ENCODE results near the gene GPR132.
A peak's percentile ranks its signal among the peaks of the same experiment; 100 is the strongest.

GPR132 gene

DNA sequence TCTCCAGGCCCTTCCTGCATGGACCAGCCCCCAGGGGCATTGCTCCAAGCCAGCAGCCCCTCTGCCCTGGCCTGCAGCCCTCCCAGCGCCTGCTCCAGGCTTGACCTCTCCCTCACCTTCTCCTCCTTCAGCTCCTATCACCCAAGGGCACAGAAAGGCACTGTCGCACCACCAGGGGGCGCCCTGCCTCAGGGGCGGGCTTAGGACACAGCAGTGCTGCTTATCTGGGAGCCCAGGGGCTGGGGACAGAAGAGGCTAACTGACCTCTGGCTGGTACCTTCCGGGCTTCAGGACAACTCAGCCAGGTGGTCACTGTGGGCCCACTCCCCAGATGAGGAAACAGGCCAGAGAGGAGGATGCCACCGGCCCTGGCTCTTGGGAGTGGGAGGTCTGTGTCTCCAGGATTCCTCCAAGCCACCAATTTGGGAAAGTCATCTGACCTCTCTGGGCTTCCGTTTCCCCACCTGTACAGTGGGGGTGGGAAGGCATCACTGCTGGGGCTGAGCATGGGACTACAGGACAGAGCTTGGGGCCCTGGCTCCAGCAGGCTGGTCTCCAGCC is 25.3 kb upstream of the GPR132 start:
- H3K27ac ChIP-seq = no peak overlapping the region; the same call in 1 of the 2 replicates
- no peak for TF ChIP-seq ZFX (IDR thresholded peaks at IDR 0.05)
- peak; percentile 99 for TF ChIP-seq CTCF (conservative IDR thresholded peaks at IDR 0.05)

DNA sequence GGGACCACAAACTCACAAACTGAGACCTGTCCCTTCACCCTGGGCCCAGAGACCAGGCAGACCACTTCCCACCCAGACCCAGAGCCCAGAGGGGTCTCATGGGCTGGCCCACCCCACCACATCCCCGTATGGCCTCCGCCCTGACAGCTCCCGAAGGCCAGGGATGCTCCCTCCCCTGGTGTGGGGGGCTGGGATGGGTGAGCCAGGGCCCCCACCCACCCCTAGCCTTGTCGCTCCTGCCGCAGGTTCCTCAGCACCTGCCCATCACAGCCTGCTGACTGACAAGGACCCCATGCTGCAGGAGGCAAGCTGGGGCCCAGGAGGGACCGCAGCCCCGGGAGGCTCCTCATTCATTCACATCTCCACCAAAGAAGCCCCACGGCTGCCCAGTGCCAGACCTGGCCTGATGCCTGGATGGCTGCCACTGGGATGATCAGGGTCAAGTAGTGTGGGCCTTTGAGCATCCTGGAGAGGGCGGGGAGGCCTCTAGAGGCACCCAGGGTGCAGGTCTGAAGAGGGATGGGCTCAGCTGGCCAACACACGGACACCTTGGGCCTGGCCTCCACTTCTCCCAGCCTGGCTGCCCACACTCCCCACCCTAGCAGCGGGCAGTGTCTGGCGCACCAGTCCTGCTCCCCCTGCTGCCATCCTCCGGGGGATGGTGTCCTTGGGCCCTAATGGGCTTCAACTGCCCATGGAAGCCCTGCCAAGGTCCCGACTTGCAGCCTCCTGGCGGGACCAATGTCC is 24.7 kb upstream of the GPR132 start:
- no peak overlapping the region for H3K27ac ChIP-seq
- TF ChIP-seq ZFX (IDR thresholded peaks at IDR 0.05) = no peak
- TF ChIP-seq CTCF (conservative IDR thresholded peaks at IDR 0.05) = 0 out of 2 replicates have a peak, but pooled peaks have one; percentile 24

DNA sequence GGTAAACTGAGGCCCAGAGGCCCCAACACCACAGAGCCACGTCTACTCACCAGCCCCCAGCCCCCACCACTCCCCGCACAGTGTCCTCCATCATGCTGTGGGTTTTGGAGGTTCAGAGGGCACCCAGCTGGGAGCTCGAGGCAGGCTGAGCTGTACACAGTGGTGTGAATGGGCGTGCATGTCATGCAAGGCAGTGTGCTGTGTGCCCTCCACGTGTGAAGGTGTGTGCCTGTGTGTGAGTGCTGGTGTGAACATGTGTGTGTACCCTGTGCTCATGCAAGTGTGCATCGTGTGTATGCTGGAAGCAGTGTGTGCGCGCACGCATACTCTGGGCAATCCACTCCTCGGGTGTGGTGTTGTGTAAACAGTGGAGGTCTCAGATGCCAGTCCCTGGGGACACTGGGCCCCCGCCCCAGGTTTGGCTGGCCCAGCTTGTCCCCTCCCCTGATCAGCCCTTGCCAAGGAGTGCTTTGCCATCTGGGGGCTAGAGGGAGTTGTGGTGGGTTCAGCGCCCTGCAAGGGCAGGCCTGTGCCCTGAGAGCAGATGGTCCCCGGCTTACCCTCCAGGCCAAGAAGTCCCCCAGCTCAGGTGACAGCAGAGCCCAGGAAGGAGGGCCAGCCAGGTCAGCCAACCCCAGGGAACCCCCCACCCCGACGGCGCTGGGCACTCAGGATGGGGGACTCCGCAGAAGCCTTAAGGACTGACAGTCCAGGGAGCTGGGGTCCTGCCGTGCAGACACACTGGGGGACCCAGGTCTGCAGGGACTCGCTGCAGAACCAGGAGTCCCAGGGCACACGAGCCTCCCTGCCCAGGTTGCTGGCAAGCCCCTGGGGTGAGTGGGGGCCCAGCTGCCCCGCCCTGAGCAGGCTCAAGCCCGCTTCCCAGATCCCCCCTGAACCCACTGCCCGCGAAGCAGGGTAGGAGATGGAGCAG is 23.8 kb upstream of the GPR132 start:
- H3K27ac ChIP-seq = no peak overlapping the region
- TF ChIP-seq CTCF (conservative IDR thresholded peaks at IDR 0.05) (no peak), ZFX (IDR thresholded peaks at IDR 0.05) (no peak)

DNA sequence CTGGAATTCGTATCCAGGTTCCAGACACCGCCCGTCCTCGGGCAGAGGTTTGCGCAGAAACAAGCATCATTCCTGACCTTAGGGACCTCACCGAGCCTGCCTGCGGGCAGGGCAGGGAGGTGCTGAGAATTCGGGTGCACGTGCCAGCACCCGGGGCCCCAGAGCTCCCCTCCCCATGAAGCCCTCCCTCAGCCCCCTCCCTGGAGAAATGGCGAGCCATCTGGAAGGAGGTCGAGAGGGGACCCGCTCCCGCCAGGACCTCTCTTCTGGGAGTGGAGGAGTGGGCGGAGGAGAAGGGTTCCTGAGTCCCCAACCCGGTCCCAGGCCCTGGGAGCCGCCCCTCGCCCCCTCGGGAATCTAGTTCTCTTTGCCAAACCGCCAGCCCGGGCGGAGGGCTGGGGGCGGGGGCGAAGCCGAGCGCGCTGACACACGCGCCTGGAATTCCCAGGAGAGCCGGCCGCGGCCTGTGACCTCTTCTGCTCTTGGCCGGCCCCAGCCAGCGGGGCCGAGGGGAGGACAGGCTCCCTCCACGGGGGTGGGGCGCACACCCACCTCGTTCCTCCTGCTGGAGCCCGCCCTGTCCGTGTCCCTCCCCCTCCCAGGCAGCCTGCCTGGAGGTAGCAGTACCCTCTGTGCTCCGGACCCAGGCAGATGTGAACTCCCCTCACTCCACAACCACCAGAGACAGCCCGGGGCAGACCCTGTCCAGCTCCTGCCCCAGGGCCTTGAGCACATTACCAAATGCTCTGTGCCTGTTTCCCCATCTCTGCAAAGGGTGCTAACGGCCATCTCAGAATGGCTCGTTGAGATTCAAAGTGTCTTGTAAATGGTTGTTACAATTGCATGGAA is 23.0 kb upstream of the GPR132 start:
- no peak overlapping the region for H3K27ac ChIP-seq
- TF ChIP-seq CTCF (conservative IDR thresholded peaks at IDR 0.05) = no peak
- TF ChIP-seq ZFX (IDR thresholded peaks at IDR 0.05) = no peak

GRCh38 chr14:105087308-105087962 is 22.2 kb upstream of the GPR132 start:
- H3K27ac ChIP-seq = no peak overlapping the region
- TF ChIP-seq CTCF (conservative IDR thresholded peaks at IDR 0.05) (no peak), ZFX (IDR thresholded peaks at IDR 0.05) (no peak)

GRCh38 chr14:105086833-105087307 is 21.6 kb upstream of the GPR132 start:
- TF ChIP-seq ZFX (IDR thresholded peaks at IDR 0.05) = no peak
- peak; percentile 94 for TF ChIP-seq CTCF (conservative IDR thresholded peaks at IDR 0.05)
- H3K27ac ChIP-seq = no peak overlapping the region
